Islet of Langerhans (tissue), 1 donor: ENCODE data around the gene SFMBT2.

Experiments
- FAIRE-seq: peaks from one replicate; lab custom pipeline; 2011; peaks lifted over from hg19 to GRCh38; lab: Jason Lieb, UNC

SFMBT2 gene

DNA sequence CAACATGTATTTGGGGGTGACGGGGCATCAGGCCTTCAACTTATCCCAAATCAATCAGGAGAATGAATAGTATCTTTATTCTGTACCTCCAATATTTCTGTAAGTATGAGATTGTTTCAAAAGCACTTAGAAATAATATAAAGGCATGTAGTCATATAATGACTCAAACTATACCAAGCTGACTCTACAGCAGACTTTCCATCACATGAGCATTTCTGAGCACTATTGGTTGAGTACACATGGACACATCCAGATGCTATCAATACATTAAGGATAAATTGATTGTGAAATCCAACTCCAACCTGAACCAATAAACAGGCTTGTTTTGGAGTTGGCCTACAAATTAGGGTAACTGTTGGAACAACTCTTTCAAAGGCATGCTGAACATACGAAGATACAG lies 229.4 kb downstream of the SFMBT2 start:
- no peak for FAIRE-seq

DNA sequence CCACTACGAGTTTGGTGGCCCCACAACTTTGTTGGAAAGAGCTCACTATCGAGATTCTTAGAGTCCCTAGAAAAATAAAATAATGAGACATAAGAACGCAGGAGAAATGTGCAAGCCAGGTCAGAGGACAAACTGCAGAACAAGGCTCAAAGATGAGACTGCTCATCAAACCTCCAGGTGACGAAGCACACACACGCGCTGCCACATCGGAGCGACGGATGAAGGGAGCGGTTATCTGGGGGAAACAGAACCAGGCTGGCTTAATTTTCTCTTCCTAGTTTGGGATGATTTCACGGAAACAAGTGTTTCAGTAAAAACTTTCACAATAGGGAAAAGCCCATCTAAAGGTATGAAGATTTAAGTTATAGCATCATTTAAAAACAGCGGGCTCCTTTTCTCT lies 231.3 kb downstream of the SFMBT2 start:
- no peak for FAIRE-seq

DNA sequence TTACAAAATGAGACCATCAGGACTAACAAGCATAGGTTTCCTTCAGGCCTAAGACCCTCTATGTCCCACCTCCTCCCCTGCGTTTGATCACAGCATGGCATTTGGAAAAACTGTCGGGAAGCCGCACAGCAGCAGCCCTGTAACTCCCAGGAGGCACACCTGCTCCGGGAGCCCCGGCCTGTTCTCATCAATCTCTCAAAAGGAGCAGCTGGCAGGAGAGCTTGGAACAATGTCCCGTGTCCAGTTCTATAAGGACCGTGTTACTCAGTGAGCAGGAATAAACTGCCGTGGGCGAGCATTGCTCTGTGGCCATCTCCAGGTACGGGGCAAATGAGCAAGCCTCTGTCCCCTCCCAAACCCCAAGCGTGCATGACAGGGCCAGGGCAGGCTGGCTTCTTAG lies 236.9 kb downstream of the SFMBT2 start:
- no peak for FAIRE-seq

DNA sequence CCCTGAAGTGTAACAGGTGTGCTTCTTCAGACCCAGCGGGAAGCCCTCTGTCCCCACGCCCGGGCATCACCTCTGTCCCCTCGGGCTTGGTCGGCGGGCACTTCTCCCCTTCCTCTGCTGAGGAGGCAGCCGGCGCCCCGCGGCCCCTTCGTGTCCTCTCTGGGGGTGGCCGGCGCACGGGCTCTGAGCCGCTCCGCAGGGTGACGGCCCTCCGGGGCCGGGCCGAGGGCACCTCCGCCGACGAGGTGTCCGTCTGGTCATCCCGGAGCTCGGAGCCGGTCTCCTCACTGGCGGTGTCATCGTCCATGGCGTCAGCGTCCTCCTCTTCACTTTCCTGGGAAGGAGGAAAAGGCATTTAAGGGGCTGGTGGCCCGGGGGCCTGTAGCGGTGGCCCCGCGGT lies 239.0 kb downstream of the SFMBT2 start:
- FAIRE-seq, result no peak

DNA sequence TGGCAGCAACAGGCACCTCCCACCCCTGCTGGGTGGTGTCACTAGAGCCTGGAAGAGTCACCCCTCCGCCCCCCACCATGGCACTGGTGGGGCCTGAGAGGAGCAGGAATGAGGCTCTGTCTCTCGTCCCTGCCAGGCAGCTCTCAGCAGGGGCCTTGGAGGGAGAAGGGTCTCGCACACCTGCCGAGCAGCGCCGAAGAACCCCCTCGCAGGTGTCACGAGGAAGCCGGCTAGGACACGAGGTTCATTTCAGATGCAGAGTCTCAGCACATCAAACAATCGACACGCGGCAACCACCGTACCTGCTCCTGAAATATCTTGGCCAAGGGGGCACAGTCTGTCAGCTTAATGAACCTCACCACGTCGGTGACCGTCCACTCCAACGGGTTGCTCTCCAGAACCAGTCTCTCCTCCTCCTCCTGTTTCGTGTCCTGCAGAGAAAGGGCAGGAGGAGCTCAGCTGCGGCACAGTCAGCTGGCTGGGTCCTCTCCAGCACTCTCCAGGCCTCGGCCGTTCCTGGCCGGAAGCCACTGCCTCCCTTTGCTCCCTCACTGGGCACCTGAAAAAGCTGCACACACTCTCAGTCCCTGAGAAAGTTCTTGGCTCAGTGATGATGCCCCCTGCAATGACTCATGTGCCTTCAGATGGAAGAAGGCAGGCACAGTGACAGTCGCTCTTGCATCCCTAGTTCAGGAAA lies 240.1 kb downstream of the SFMBT2 start:
- no peak for FAIRE-seq

DNA sequence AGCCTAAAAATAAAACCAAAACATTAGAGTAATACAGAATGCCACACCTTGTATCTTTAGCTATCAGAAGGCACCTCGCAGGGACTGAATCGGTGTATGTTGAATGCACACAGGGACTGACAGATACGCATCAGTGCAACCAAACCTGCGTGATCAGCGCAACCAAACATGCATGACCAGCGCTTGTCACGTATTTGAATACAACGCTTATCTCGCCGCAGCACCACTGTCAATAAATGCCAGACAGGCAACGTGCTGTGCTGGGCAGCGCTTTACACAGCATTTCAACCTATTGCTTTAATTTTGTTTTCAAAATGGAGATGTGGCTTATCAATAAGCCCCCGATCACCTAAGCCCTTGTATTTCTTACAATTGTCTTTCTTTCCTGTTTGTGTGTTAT lies 242.4 kb downstream of the SFMBT2 start:
- no peak for FAIRE-seq

DNA sequence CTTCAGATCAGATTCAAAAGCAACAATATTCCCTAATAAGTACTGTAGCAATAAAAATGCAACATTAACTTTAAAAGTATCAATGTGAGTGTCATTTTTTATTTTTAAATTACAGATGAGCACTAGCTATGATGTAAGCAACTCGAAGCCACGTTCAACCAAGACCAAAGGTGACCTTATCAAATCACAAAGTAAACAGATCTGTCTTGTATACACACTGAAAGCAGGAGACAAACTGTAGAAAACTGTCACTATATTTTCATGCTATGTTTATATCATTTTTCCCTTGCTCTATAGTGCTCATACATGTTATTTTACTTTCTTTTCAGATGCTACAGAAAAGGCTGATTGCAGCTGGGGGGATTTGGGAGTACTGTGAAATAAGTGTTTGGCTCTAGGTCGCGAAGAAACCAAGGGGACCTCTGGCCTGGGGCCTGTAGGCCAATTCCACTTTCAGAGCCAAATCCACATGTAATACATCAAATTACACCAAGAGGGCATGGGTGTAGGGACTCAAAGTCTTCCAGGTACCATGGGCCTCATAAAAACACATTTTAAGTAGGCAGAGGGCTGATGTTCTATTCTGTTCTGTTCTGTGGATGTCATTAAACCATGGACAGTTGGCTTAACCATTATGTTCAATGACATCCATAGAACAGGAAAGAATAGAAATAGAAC lies 245.2 kb downstream of the SFMBT2 start:
- FAIRE-seq, result no peak

DNA sequence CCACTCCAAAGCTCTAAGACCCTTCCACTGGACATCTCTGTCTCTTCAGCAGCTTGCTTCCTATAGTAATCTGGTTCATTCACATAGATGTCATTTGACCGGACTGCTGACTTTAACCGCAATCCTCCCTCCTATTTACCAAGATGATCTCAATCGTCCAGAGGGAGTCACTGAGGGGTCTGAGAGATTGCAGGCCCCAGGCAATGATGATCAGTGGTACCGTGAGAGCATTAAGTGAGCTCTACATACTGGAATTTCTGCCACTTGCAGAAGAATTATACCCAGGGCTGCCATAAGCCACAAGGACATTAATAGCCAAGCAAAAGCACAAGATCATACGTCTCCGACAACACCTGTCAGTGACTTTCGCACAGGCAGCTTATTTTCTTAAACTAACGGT lies 245.9 kb downstream of the SFMBT2 start:
- no peak for FAIRE-seq

DNA sequence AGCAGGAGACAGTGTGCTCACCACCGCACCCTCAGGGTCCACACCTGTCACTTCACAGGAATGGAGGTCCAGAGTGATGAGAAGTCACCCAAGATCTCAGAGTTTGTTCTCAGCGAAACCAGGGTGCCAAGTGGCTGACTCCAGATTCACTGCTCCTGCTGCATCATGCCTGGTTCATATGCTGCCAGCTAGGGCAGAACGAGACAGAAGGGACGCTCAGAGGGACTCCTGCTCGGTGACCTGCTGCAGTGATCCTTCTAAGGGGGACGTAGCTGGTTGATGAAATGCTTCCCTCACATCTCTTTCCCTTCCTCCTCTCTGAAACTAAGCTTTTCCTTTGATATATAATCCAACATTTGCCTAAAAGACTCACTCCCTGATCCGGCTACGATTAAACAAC lies 248.5 kb downstream of the SFMBT2 start:
- no peak for FAIRE-seq

DNA sequence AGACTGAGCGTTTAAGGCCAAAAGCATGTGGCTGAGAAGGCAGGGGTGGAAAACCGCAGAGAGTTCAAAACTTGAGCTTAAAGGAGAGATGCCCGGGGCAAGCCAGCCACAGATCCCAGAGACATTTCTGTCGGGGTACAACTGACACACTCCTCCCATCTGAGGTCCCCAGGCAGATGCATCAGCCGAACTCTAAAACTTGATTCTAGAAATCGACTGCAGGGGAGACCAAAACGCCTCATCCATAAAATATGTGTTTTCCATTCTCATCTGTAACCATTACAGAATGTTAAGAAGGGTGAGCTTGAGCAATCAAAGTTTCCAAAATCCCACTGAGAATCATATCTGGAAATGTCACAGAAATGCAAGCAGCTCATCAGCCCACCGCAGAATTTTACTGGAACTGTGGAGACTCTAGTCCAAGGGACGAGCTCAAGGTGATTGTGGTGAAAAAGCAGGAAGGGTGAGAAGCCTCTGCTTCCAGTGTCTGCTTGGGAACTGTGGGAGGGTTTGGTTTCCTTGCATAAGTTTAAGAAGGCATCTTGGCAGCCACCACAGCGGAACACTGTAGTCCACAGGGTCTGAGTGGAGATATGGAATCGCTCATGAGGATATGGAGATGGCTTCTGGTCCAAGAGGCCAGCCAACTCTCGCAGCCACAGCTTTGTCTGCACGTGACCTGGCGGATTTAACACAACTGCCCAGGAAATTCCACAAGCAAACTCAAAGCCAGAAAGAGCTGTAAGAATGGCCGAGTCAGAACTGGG lies 249.2 kb downstream of the SFMBT2 start:
- no peak for FAIRE-seq

DNA sequence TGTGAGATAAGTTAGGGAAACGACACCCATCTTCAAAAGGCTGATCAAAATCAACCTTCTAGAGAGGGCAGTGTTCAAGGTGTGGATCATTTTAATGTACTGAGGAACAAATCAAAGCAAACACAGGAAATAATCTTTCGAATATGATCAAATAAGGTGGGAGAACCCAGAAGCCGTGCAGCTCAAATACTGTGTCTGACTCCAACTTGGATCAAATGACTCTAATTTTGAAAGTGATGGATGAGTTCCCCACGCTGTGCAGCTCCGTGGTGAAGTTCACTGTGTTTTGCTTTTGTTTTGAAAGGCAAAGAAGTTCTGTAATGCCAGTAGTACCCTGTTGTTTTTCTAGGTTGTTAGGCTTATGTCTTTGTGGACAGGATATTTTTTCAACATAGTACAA lies 250.9 kb downstream of the SFMBT2 start:
- no peak for FAIRE-seq

DNA sequence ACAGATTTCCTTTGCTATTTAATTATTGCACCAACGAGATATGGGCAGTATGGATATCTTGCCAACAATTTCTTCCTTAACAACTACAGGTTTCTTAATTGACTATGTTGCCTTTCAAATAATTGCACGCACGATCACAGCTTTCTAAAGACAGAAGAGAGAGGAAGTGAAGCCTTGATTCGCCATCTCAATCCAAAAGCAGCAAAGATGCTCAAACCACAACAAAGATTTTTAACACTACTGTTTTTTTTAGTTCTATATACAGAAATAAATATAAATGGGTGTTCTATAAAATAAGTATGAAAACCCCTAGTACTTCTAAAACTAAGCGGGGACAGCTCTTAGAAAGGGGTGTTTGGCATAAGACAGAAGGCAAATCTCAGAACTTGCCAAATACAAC lies 251.3 kb downstream of the SFMBT2 start:
- FAIRE-seq, result no peak

DNA sequence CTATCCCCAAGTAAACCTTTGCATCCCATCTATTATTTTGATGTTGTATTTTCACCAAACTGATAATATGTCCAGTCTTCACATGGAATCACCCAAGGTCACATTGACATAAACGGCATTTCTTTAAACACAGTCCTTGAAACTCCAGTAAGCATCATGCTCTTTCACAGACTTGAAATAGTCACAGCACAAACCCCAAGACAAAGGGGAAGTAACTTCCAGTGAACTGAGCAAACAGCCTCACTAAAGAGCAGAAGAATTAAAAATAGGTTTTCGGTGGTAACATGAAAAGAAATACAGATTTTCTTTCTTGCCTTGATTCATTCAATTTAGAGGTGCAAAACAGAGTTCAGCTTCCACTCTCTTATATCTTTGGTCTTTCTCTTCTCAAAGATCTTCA lies 253.7 kb downstream of the SFMBT2 start:
- no peak for FAIRE-seq

DNA sequence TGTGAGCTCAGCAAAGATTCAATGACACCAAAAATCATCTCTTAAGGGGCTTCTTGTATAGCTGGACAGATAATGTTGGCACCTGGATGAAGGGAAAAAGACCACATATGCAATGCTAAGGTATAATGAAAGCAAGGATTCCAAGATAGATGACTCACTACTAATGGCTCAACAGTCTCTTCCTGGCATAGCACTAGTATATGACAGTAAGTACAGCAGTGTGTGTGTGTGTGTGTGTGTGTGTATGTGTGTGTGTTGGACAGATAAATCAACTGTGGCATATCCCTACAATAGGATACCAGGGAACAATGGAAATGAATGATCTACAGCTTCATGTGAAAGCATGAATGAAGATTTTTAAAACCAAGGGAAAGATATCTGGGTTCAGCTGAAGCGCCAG lies 257.1 kb downstream of the SFMBT2 start:
- FAIRE-seq, result no peak

DNA sequence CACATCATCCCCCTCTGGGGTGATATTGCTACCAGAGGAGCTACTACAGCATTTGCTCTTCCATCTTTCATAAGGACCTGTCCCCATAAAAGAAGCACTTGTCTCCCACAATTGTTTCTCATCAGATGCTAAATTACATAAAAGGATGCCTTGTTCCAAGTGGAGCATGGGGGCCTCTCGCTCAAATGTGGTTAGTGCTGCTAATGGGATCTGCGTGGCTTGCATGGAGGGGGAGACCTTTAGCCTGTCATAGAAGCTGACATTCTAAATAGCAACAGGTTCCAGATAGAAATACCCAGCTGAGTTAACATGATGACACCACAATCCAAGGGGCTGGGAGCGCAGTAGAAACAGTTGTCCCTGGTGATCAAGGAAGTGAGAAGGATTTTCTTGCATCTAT lies 257.9 kb downstream of the SFMBT2 start:
- FAIRE-seq, result no peak

DNA sequence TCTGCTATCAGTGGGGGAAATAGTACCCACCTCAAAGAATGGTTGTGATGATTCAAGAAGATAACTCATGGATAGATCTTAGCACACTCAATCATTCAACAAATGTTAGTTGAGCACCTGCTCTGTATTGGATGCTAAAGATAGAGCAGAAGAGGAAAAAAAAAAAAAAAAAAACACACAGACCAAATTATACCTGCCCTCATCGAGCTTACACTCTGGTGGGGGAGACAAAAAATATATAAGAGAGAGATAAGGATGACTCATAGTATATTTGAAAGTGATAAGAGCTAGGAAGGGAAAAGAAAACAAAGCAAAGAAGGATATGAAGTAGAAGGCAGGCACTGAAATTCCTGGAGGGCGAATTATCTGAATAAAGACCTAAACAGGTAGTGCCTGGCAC lies 258.5 kb downstream of the SFMBT2 start:
- FAIRE-seq, result no peak

DNA sequence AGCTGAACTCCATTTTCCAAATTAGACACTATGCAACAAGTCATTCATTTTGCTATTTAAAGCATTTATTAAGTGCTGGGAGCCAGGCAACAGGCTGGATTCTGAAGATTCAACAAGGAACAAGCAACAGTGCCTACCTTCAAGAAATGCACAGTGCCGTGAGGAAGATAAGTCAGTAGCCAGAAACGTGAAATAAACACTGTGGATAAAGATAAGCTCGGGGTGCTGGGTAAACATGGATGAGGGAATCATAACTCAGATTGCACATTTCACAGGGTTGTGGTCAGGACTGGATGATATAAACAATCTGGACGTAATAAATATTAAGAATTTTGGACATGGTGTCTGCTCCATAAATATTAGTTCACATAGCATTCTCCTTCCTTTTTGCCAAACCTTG lies 259.3 kb downstream of the SFMBT2 start:
- FAIRE-seq, result no peak

DNA sequence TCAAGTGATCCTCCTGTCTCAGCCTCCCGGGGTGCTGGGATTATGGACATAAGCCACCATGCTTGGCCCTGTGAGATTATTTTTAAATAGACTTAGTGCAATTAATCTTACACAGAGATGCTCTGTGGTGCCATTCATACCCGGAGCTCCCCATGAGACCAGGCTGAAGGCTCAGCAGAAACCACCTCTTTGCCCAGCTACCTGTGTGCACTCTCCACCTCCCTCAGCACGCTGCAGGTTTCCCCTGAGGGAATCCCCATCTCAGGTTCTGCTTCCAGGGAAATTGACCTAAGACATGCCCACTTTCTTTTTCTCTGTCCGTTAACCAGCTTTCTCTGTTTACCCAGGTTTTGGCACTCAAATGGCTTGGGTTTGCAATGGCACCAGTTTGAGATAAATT lies 260.5 kb downstream of the SFMBT2 start:
- FAIRE-seq, result no peak

DNA sequence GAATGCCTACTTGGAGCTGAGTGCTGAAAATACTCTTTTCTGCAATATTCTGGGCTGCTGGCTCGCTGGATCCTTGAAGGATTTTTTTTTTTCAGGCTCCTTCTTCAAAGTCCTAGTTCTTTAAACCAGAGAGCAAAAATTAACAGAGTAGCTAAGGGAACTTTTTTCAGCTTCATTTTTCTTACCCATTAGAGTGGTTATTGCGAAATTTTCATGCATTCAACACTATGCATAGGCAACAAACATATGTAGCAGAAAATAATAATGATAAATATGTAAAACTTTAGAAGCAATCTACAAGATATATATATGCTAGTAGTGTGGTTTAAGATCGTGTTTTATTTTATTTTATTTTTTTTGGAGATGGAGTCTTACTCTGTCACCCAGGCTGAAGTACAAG lies 264.6 kb downstream of the SFMBT2 start:
- no peak for FAIRE-seq

DNA sequence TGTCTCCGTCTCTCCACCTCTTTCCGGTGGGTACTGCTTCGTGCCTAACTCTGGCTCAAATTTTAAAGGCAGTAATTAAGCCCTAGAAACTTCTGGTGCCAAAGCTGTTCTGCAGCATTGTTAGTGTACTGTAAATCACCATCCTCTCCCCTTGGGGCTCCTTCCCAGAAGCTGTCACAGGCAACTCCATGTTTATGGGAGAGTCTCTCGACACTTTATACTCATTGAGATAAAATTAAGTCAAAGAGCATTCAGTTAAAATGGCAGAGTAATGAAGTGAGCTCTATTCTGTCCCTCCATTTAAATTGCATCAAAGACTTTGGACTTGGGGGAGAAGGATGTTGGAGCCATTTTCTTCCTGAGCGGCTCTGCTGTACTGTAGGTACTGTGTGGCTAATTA lies 274.8 kb downstream of the SFMBT2 start:
- FAIRE-seq, result no peak

DNA sequence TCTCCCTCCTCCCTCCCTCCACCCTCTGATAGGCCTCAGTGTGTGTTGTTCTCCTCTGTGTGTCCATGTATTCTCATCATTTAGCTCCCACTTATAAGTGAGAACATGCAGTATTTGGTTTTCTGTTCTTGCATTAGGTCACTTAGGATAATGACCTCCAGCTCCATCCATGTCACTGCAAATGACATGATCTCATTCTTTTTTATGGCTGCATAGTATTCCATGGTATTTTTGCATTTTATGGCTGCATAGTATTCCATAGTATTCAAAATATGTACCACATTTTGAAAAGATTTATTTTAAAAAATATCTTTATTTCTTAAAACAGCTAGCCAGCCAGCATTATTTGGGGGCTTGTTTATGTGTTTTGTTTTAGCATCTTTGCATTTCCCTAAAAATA lies 275.6 kb downstream of the SFMBT2 start:
- no peak for FAIRE-seq

DNA sequence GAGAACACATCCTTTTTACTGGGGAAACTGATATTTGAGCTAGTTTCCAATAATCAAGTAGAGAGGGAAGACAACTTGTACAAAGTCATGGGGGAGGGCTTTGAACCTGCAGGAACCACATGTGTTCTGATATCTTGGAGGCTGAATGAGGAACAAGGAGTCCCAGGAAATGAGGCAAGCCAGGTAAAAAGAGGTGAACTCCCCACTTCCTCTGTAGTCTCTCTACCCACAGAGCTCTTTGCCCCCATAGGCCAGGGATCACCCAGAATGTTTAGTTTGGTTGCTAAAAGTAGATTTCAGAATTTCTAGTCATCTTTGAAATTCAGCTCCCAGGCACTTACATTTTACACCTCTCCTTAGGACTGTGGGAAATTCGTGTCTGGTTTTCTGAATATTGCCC lies 276.4 kb downstream of the SFMBT2 start:
- no peak for FAIRE-seq

DNA sequence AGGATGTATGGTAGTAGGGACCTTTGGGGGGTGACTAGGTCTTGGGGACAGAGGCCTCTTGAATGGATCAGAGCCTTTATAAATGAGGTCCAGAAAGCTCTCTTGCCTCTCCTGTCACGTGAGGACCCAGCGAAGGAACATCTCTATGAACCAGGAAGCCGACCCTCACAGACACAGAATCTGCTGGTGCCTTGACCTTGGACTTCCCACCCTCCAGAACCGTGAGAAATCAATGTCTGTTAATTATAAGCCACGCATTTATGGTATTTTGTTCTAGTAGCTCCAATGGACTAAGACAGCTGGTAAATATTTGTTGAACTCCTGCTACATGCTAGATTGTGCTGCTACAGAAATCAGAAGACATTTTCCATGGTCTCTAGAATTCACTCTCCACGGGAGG lies 276.9 kb downstream of the SFMBT2 start:
- no peak for FAIRE-seq

DNA sequence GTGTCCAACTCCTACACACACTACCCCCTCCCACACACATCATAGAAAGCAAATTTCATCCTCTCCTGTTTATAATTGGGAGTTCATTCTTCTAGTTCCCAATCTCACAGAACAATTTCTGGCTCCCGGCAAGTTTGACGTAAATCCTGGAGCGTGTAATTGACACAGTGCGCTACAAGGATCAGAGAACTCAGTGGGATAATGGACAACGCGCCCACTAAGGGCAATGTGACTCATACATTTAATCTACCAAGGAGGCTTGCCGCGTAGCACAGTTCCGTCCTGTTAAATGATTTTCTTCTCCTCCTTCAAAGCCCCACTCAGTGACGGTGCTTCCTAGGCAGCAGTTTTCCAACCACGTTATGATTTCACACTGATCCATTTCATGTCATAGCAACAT lies 277.6 kb downstream of the SFMBT2 start:
- no peak for FAIRE-seq
